KMS-11 (cell line): Measurements from ENCODE around the gene COL3A1.

Experiments
- H2AFZ ChIP-seq: fragments of 200-600 bp; sonication (generic); 2 replicates; pipeline ENCODE4 v1.6.1; 2016; ENCODE audit warnings: antibody characterized with exemption, mixed run types, low read depth
- H3K27ac ChIP-seq: fragments of 200-600 bp; sonication (generic); 2 replicates; pipeline ENCODE4 v1.6.1; 2016; ENCODE audit warnings: mild to moderate bottlenecking, mixed run types
- H3K27me3 ChIP-seq: fragments of 200-600 bp; sonication (generic); 2 replicates; pipeline ENCODE4 v1.6.1; 2017; ENCODE audit warnings: mild to moderate bottlenecking, low read depth, mixed run types, moderate library complexity; ENCODE audit not compliant: insufficient read depth
- H3K36me3 ChIP-seq: fragments of 200-600 bp; sonication (generic); 2 replicates; pipeline ENCODE4 v1.6.1; 2017; ENCODE audit warnings: mild to moderate bottlenecking, mixed run types; ENCODE audit not compliant: insufficient read depth
- H3K4me1 ChIP-seq: fragments of 200-600 bp; sonication (generic); 2 replicates; pipeline ENCODE4 v1.6.1; 2016; ENCODE audit warnings: mild to moderate bottlenecking, low read depth, mixed run types; ENCODE audit not compliant: poor library complexity, severe bottlenecking
- H3K4me2 ChIP-seq: fragments of 200-600 bp; sonication (generic); 2 replicates; pipeline ENCODE4 v1.7.0; 2016; ENCODE audit warnings: mild to moderate bottlenecking, mixed run types
- H3K4me3 ChIP-seq: fragments of 200-600 bp; sonication (generic); IDR thresholded peaks from 2 replicates; pipeline ENCODE4 v1.6.1; 2017; ENCODE audit warnings: low read depth, low read length, mixed read lengths; ENCODE audit not compliant: insufficient read depth
- H3K79me2 ChIP-seq: fragments of 200-600 bp; sonication (generic); 2 replicates; pipeline ENCODE4 v1.6.1; 2016; ENCODE audit warnings: low read depth, mixed run types; ENCODE audit not compliant: insufficient read depth
- H3K9ac ChIP-seq: fragments of 200-600 bp; sonication (generic); 2 replicates; pipeline ENCODE4 v1.6.1; 2016; ENCODE audit warnings: mild to moderate bottlenecking, mixed run types
- H4K20me1 ChIP-seq: fragments of 200-600 bp; sonication (generic); 2 replicates; pipeline ENCODE4 v1.6.1; 2016; ENCODE audit warnings: mild to moderate bottlenecking, mixed run types; ENCODE audit not compliant: insufficient read depth
- TF ChIP-seq, protein P1 (sequence below): fragments of 200-600 bp; sonication (generic); conservative IDR thresholded peaks from 2 replicates; pipeline ENCODE4 v1.6.1; 2017; ENCODE audit warnings: low read depth, mild to moderate bottlenecking, antibody characterized with exemption, low read length, moderate library complexity, mixed read lengths

COL3A1 gene

DNA sequence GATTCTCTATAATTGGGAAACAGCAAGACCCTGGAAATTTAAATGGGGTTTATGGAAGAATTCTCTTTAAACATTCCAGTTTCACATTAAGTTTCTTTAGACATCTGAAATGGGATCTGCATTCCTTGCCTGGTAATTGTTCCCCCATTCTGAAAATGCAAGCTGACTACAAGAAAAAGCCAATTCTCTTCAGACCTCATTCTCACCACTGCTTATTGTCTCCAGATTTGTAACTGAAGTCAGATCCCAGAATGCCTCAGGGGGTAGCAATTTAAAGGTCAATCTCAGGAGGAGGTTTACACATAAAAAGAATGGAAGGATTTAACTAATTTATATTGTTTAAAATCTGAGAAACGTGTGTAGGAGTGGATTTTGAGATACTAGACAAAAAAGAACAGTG, 41.2 kb downstream of the COL3A1 start:
- H3K4me2 ChIP-seq = no peak overlapping the region
- no peaks in the 10 kb centered on the region for H3K27me3 ChIP-seq
- H4K20me1 ChIP-seq = no peaks in the 10 kb centered on the region
- no peaks in the 10 kb centered on the region for H3K79me2 ChIP-seq
- TF ChIP-seq, protein P1, sequence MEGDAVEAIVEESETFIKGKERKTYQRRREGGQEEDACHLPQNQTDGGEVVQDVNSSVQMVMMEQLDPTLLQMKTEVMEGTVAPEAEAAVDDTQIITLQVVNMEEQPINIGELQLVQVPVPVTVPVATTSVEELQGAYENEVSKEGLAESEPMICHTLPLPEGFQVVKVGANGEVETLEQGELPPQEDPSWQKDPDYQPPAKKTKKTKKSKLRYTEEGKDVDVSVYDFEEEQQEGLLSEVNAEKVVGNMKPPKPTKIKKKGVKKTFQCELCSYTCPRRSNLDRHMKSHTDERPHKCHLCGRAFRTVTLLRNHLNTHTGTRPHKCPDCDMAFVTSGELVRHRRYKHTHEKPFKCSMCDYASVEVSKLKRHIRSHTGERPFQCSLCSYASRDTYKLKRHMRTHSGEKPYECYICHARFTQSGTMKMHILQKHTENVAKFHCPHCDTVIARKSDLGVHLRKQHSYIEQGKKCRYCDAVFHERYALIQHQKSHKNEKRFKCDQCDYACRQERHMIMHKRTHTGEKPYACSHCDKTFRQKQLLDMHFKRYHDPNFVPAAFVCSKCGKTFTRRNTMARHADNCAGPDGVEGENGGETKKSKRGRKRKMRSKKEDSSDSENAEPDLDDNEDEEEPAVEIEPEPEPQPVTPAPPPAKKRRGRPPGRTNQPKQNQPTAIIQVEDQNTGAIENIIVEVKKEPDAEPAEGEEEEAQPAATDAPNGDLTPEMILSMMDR = no peak
- no peaks in the 10 kb centered on the region for H3K36me3 ChIP-seq
- no peak overlapping the region for H3K27ac ChIP-seq
- no peak overlapping the region for H3K4me3 ChIP-seq
- H3K4me1 ChIP-seq = no peaks in the 10 kb centered on the region
- no peak overlapping the region for H3K9ac ChIP-seq
- H2AFZ ChIP-seq = no peak overlapping the region

DNA sequence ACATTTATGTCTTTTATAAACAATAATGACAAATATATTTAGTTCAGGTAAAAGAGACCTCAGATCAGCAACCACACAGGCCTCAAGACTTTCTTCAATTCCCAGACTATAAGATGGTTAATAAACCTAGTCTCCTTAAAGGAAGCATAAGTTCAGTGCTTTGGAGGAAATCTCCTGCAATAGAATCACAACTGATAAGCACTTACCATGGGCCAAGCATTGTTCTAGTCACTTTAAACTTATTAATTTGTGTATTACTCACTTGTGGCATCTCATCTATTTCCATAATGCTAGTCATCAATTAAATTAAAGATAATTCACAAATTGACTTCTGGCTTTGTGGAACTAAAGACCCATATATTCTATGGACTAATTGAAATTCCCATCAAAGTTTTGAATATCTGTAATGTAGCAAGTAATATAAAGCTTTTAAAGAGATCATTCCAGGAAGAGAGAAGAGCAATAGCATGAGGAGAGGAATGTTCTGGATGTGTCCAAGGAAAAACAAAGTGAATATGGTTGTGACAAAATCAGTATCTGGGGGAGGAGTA, 42.2 kb downstream of the COL3A1 start:
- H3K4me1 ChIP-seq = no peaks in the 10 kb centered on the region
- no peaks in the 10 kb centered on the region for H3K27me3 ChIP-seq
- TF ChIP-seq, protein P1 = no peak
- no peak overlapping the region for H3K9ac ChIP-seq
- H3K36me3 ChIP-seq = no peaks in the 10 kb centered on the region
- H3K4me2 ChIP-seq = no peak overlapping the region
- no peak overlapping the region for H2AFZ ChIP-seq
- no peak overlapping the region for H3K27ac ChIP-seq
- H3K79me2 ChIP-seq = no peaks in the 10 kb centered on the region
- H4K20me1 ChIP-seq = no peaks in the 10 kb centered on the region
- no peak overlapping the region for H3K4me3 ChIP-seq

DNA sequence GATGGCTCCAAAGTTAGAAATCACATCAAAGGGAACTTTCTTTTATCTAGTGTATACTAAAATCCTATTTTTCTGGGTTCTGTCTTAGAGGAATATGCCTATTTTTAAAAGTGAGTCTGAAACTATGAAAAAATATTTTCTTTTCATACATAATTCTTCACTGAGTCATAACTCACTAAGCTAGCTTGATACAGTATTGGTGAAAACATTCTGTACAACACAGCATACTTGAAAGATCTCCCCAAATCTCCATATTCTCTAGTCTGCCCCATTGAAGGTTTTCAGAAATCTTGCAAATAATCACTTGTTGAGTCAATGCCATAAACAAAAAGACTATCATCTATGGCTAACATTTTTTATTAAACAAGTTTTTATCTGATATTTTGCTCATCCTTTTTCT, 44.5 kb downstream of the COL3A1 start:
- H3K27ac ChIP-seq = no peak overlapping the region
- no peaks in the 10 kb centered on the region for H3K79me2 ChIP-seq
- no peak overlapping the region for H3K4me2 ChIP-seq
- no peaks in the 10 kb centered on the region for H3K4me1 ChIP-seq
- H4K20me1 ChIP-seq = no peaks in the 10 kb centered on the region
- H2AFZ ChIP-seq = no peak overlapping the region
- H3K36me3 ChIP-seq = no peaks in the 10 kb centered on the region
- no peak overlapping the region for H3K9ac ChIP-seq
- TF ChIP-seq, protein P1 = no peak
- H3K4me3 ChIP-seq = no peak overlapping the region
- no peaks in the 10 kb centered on the region for H3K27me3 ChIP-seq

DNA sequence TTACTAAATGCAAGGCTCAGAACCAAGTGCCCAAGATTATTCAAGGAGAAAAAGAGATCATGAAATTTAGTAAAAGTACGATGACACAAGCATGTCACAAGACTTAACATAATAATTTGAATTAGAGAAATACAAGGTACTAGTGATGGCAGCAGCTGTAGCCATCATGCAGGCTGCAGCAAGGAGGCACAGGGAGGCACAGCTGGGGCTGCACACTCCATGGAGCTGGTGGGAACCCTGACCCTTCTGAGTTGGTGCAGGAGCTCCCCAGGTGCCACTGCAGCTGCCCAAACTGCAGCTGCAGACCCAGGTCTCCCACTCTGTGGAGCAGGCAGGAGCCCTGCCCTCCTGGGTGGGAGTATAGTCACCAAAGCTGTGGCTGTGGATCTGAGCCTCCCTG, 46.0 kb downstream of the COL3A1 start:
- no peaks in the 10 kb centered on the region for H3K27me3 ChIP-seq
- no peaks in the 10 kb centered on the region for H3K4me1 ChIP-seq
- no peak overlapping the region for H3K4me2 ChIP-seq
- TF ChIP-seq, protein P1 = no peak
- H4K20me1 ChIP-seq = no peaks in the 10 kb centered on the region
- no peaks in the 10 kb centered on the region for H3K36me3 ChIP-seq
- H2AFZ ChIP-seq = no peak overlapping the region
- no peak overlapping the region for H3K9ac ChIP-seq
- H3K4me3 ChIP-seq = no peak overlapping the region
- no peaks in the 10 kb centered on the region for H3K79me2 ChIP-seq
- no peak overlapping the region for H3K27ac ChIP-seq

DNA sequence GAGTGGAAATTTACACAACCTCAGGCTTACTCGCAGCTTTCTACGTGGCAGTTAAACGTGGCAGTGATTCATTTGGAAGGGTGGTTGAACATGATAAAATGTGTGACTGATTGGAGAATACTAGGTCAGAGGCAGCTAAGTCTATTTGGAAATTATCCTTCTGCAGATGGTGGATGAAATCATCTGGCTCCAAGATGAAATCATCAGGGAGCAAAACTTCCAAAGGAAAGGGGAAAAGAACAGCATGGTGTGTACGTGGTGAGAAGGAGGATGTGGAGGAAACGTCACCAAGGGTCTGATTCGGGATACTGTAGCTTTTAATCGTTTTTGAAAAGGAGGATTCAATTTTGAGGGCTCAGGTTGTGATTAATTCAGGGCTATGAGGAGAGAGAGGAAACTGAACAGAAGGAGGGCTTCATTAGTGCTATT, 47.9 kb downstream of the COL3A1 start:
- TF ChIP-seq, protein P1 = no peak
- Histone ChIP-seq H3K27me3 (no peaks in the 10 kb centered on the region), H3K27ac (no peak overlapping the region), H3K9ac (no peak overlapping the region), H4K20me1 (no peaks in the 10 kb centered on the region), H2AFZ (no peak overlapping the region), H3K79me2 (no peaks in the 10 kb centered on the region), H3K4me3 (no peak overlapping the region), H3K4me1 (no peaks in the 10 kb centered on the region), H3K36me3 (no peaks in the 10 kb centered on the region), H3K4me2 (no peak overlapping the region)
